HepG2 (cell line): ENCODE results near the gene CCT5. TPM values are rescaled to one million over a fixed set of nuclear protein-coding genes. Genes with fewer than 3 reads are reported as not detected.

Experiments
- AGO2 ChIP-seq: fragments of 200-400 bp; formaldehyde crosslinking; optimal IDR thresholded peaks from 2 replicates; pipeline ENCODE3; 2017; ENCODE audit warnings: mild to moderate bottlenecking, low read depth, low read length, moderate library complexity
- FIP1L1 ChIP-seq: fragments of 200-400 bp; formaldehyde crosslinking; IDR thresholded peaks from 2 replicates; pipeline ENCODE4 v1.6.1; 2018; ENCODE audit warnings: low read depth, mild to moderate bottlenecking, low read length, moderate library complexity, borderline replicate concordance; ENCODE audit not compliant: insufficient read depth
- HES4 ChIP-seq: sonication (generic); formaldehyde crosslinking; IDR thresholded peaks from 2 replicates; pipeline ENCODE4 v1.9.0; 2021; ENCODE audit warnings: mild to moderate bottlenecking, missing genetic modification reagents, borderline replicate concordance
- HMG20A ChIP-seq: IDR thresholded peaks from 2 replicates; pipeline ENCODE4 v1.6.1; 2016; ENCODE audit warnings: borderline replicate concordance
- NFRKB ChIP-seq: fragments of 450-650 bp; IDR thresholded peaks from 2 replicates; pipeline ENCODE4 v1.6.1; 2017
- RAD51 ChIP-seq: fragments of 450-650 bp; IDR thresholded peaks from 2 replicates; pipeline ENCODE4 v1.6.1; 2016; ENCODE audit warnings: borderline replicate concordance
- THYN1 ChIP-seq: sonication (generic); formaldehyde crosslinking; IDR thresholded peaks from 2 replicates; pipeline ENCODE4 v1.8.1; 2023; ENCODE audit warnings: low read depth, mild to moderate bottlenecking, moderate library complexity, missing genetic modification reagents, borderline replicate concordance
- ZBED4 ChIP-seq: sonication (generic); formaldehyde crosslinking; IDR thresholded peaks from 2 replicates; pipeline ENCODE4 v1.4.0; 2020; ENCODE audit warnings: missing genetic modification reagents, borderline replicate concordance
- ZBTB14 ChIP-seq: sonication (generic); formaldehyde crosslinking; IDR thresholded peaks from 2 replicates; pipeline ENCODE4 v1.4.0; 2020; ENCODE audit warnings: missing genetic modification reagents
- ZNF282 ChIP-seq: fragments of 450-650 bp; IDR thresholded peaks from 2 replicates; pipeline ENCODE4 v1.6.1; 2018; ENCODE audit not compliant: partially characterized antibody
- ZNF329 ChIP-seq: sonication (generic); formaldehyde crosslinking; IDR thresholded peaks from 2 replicates; pipeline ENCODE4 v1.9.0; 2021; ENCODE audit warnings: low read depth, mild to moderate bottlenecking, missing genetic modification reagents
- ZNF441 ChIP-seq: sonication (generic); formaldehyde crosslinking; IDR thresholded peaks from 2 replicates; pipeline ENCODE4 v1.7.0; 2021; ENCODE audit warnings: missing genetic modification reagents, borderline replicate concordance
- ZNF468 ChIP-seq: sonication (generic); formaldehyde crosslinking; IDR thresholded peaks from 2 replicates; pipeline ENCODE4 v1.8.0; 2022; ENCODE audit warnings: mild to moderate bottlenecking, moderate library complexity, missing genetic modification reagents
- ZNF768 ChIP-seq: sonication (generic); formaldehyde crosslinking; IDR thresholded peaks from 2 replicates; pipeline ENCODE4 v1.4.0; 2020; ENCODE audit warnings: missing genetic modification reagents
- ZNF883 ChIP-seq: sonication (generic); formaldehyde crosslinking; IDR thresholded peaks from 2 replicates; pipeline ENCODE4 v1.5.1; 2020; ENCODE audit warnings: mild to moderate bottlenecking, missing genetic modification reagents; ENCODE audit errors: not compliant biosample characterization
- polyA plus RNA-seq, 8 experiments: library from polyadenylated mRNA; depleted of rRNA in 3 of 8; stranded (reverse) in 7 of 8; unstranded in 1 of 8; fragments of >200 nt; fragmentation: Illumina TruSeq in 4 of 8; extraction: Trizol in 4 of 8; gene quantifications; 2 replicates each; pipeline versions ENCODE4 v1.2.1 to v1.2.3, GENCODE V29; 2011 to 2016; ENCODE audit warnings: low read depth in 4 of 8, missing spikeins in 1 of 8, mixed read lengths in 1 of 8; ENCODE audit not compliant: insufficient read depth in 1 of 8
- total RNA-seq, 5 experiments: library from RNA; depleted of rRNA; stranded (reverse); fragments of >200 nt; fragmentation: Illumina TruSeq; extraction: Trizol; gene quantifications; 2 replicates each; pipeline ENCODE4 v1.2.3, GENCODE V29; 2016; ENCODE audit warnings: low read depth in 1 of 5
- TF ChIP-seq, protein P1 (sequence below): sonication (generic); formaldehyde crosslinking; IDR thresholded peaks from 2 replicates; pipeline ENCODE4 v1.4.0; 2020; ENCODE audit warnings: missing genetic modification reagents, mild to moderate bottlenecking, borderline replicate concordance
- TF ChIP-seq, protein P2 (sequence below): sonication (generic); formaldehyde crosslinking; IDR thresholded peaks from 2 replicates; pipeline ENCODE4 v1.4.0; 2020; ENCODE audit warnings: missing genetic modification reagents
- TF ChIP-seq, protein P3 (sequence below): IDR thresholded peaks from 2 replicates; pipeline ENCODE4 v1.6.1; 2016; ENCODE audit warnings: missing genetic modification reagents, missing compliant biosample characterization
- TF ChIP-seq, protein P4 (sequence below): IDR thresholded peaks from 2 replicates; pipeline ENCODE4 v1.6.1; 2016; ENCODE audit warnings: low read depth, control low read depth

Gene CCT5
- total and polyA plus RNA-seq, 2 of the 13 experiments (the other 11 are each of a cell fraction or from before 2014, with no cell fraction given) = 319 to 708 TPM

DNA sequence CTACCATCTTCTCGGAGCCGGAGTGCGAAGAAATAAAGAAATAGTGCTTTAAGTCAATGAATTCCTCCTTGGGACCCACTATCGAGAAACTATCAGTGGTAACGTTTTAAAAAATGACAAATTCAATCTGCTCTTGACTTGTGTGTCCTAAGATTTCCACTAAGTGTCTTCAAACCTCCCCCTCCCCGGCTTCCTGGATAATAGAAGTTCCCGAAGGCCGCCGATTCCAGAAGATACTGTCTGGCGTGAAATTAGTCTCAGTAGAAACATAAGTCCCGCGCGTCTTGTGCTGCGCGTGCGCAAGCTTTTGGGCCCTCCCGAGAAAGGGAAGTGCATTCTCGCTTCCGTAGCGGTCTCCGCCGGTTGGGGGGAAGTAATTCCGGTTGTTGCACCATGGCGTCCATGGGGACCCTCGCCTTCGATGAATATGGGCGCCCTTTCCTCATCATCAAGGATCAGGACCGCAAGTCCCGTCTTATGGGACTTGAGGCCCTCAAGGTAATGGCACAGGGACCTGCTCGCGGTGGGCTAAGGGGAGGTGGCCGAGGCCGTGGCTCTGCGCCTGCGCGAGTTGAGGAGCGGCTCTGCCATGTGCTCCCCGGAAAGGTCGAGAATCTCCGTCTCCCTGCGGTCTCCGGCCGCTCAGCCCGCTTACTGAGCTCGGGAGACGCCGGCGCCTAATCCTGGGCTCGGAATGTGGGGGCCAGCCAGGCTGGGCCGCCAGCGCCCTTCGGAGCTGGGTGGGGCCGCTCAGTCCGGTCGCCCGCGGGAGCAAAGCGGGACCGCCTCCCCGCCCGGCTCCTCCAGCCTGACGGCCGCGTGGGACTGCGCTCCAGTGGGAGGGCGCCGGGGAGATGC is at the start of gene CCT5 (continued):
- TF ChIP-seq, protein P1, sequence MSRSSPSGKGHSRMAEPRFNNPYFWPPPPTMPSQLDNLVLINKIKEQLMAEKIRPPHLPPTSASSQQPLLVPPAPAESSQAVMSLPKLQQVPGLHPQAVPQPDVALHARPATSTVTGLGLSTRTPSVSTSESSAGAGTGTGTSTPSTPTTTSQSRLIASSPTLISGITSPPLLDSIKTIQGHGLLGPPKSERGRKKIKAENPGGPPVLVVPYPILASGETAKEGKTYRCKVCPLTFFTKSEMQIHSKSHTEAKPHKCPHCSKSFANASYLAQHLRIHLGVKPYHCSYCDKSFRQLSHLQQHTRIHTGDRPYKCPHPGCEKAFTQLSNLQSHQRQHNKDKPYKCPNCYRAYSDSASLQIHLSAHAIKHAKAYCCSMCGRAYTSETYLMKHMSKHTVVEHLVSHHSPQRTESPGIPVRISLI (CRISPR knock-in tag) = peak; percentile 98
- TF ChIP-seq NFRKB = no peak
- peak; percentile 74 for TF ChIP-seq ZNF883
- no peak for TF ChIP-seq ZNF468 (CRISPR knock-in tag)
- no peak; the same call in 1 of the 2 replicates for TF ChIP-seq ZBED4 (CRISPR knock-in tag)
- no peak for TF ChIP-seq HMG20A (CRISPR knock-in tag)
- peak; percentile 80; the same call in 1 of the 2 replicates for TF ChIP-seq ZNF441 (CRISPR knock-in tag)
- TF ChIP-seq, protein P2, sequence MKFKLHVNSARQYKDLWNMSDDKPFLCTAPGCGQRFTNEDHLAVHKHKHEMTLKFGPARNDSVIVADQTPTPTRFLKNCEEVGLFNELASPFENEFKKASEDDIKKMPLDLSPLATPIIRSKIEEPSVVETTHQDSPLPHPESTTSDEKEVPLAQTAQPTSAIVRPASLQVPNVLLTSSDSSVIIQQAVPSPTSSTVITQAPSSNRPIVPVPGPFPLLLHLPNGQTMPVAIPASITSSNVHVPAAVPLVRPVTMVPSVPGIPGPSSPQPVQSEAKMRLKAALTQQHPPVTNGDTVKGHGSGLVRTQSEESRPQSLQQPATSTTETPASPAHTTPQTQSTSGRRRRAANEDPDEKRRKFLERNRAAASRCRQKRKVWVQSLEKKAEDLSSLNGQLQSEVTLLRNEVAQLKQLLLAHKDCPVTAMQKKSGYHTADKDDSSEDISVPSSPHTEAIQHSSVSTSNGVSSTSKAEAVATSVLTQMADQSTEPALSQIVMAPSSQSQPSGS (CRISPR knock-in tag) = no peak
- TF ChIP-seq ZNF768 = peak; percentile 16; the same call in 1 of the 2 replicates
- TF ChIP-seq THYN1 (CRISPR knock-in tag) = no peak
- TF ChIP-seq FIP1L1 = no peak
- peak; percentile 87 for TF ChIP-seq AGO2
- no peak for TF ChIP-seq ZNF282
- peak; percentile 89 for TF ChIP-seq HES4
- TF ChIP-seq, protein P3, sequence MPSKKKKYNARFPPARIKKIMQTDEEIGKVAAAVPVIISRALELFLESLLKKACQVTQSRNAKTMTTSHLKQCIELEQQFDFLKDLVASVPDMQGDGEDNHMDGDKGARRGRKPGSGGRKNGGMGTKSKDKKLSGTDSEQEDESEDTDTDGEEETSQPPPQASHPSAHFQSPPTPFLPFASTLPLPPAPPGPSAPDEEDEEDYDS = peak; percentile 55; the same call in 1 of the 2 replicates
- TF ChIP-seq ZNF329 (CRISPR knock-in tag) = no peak
- no peak for TF ChIP-seq RAD51
- TF ChIP-seq, protein P4, sequence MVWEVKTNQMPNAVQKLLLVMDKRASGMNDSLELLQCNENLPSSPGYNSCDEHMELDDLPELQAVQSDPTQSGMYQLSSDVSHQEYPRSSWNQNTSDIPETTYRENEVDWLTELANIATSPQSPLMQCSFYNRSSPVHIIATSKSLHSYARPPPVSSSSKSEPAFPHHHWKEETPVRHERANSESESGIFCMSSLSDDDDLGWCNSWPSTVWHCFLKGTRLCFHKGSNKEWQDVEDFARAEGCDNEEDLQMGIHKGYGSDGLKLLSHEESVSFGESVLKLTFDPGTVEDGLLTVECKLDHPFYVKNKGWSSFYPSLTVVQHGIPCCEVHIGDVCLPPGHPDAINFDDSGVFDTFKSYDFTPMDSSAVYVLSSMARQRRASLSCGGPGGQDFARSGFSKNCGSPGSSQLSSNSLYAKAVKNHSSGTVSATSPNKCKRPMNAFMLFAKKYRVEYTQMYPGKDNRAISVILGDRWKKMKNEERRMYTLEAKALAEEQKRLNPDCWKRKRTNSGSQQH (CRISPR knock-in tag) = peak; percentile 81; the same call in 1 of the 2 replicates
- TF ChIP-seq ZBTB14 = no peak
